HG03159 (cell line): ENCODE data around the gene ELMO1.

ENCODE experiments used
- ATAC-seq: cut with Tn5 transposase; IDR thresholded peaks from one replicate; pipeline ENCODE4 v1.9.1; 2021; ENCODE audit warnings: mild to moderate bottlenecking, moderate library complexity; ENCODE audit not compliant: unreplicated experiment

The ELMO1 gene

GRCh38 chr7:37231613-37232012 lies 217.1 kb downstream of the ELMO1 start:
- no peak for ATAC-seq

DNA sequence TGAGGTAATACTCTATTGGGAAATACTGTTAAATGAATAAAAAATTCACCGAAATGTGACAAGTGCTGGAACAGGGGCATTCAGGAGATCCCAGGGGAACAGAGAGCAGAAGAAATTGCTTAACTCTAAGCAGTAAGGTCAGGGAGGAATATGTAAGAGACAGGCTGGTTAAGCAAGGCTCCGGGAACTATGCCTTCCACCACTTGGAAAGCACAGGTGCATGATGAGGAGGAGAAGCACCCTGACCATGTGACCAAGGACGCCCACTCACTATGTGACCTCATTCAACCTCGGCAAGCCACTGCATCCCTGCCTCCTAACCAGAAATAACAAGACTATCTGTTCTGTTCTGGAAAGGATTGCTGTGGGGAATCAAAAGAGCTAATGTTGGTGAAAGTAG lies 218.4 kb downstream of the ELMO1 start:
- no peak for ATAC-seq

DNA sequence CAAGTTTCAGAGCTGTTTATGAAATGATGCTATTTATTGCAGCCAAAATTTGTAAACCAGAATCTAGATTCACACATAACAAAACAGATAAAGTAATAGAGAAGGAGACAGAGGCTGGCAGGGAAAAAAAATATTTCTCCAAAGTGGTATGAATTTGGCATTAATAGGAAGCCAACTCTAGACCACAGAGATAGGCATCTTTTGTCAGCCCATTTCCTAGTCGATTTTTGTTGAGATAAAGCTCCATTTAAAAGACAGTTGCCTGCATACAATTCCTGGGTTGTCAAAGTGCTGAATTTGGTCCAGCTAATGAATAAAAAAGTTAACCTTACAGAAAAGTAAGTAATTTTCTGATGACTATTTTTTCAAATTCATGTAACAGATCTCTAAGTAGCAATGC lies 219.3 kb downstream of the ELMO1 start:
- no peak for ATAC-seq

DNA sequence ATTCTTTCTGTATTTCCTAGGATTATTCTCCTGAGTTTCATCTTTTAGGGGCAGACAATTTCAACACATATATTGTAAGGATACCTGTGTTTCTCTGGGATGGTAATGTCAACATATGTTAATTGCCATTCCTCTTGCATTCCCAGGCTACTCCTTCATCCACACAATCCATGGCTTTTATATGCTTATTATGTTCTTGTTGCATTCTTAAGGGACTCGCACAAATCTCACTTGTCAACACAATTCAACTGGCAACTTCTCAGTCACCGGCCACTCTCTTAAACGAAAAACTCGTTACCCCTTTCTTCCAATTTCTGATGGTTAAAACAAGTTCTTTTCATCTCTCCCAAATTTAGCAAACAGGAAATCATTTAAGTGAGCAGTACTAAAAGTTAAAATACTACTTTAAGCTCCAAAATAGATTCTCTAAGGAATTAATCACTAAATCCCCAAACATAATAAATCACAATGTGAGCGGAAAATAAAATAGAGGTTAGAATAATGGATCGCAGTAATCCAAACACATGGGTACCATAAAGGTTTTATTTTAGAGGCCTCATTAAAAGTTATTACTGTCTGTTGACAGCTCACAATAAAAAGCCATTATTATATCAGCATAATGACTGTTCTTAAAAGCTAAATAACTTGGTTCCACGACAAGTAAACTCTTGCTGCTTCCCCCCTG lies 223.2 kb downstream of the ELMO1 start:
- no peak for ATAC-seq

DNA sequence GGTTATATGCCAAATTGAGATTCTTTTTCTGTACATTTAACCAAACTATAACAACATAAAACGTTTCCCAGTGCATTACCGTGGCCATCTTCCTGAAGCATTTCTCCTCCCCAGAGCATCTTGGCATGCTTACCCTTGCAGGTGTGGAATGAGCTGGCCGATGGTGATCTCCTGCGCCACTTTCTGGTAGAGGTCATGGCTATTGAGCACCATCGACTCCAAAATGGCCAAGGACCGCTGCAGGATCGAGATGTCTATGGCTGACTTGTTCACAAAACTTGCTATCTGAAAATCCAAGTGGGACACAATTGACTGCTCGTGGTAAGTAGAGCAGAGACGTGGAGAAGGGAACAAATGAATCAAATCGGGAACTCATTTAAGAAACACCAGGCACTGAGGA lies 223.9 kb downstream of the ELMO1 start:
- no peak for ATAC-seq

DNA sequence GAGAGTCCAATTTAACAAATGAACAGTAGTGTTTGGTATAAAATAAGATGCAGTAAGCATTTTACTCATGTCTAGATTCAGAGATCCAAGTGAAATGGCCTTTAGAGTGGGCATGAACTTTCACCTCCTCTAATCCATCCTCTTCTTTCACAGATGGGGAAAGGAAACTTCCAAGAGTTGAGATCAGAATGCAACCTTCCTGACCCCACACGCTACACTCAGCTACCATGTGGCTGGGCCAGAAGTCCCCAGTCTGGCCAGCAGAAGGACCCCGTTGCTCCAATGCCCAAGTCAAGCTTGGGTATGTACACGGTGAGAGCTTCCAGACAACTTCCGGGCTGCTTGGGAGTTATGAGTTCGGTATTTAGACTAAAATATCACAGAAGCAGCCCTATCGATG lies 228.0 kb downstream of the ELMO1 start:
- no peak for ATAC-seq

DNA sequence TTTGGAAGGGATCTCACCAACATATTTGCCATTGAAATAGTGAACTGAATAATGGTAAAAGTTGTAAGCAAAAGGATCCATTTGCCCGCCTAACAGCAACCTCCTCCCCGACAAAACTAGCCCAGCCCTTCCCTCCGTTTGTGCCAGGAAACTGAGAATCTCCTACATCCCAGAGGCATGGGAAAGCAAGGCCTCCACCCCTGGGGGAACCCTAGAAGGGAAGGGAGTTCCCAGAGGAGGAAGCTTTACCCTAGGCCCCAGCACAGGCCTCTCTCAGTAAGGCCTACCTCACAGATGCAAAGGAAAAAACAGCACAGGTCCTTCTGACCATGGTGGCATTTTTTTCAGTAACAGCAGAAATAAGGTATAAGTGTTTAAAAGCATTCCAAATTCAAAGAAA lies 229.7 kb downstream of the ELMO1 start:
- ATAC-seq = no peak

DNA sequence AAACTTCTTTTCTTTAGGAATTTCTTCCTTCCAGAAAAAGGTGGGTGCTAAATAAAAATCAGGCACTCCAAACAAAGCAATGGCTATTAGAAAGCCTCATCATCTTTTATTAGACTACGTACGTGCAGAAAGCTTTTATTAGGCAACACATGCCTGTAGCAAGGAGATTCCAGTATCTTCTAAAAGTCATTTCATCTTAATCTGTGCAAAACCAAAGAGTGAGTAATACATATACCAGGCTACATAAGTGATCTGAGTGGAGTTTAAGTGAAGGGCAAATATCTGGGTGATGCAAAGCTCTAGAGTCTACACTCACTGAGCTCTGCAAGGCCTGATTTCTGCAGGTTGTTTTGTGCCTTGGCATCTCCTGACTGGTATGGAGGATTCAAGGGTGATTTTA lies 231.7 kb downstream of the ELMO1 start:
- ATAC-seq = no peak

DNA sequence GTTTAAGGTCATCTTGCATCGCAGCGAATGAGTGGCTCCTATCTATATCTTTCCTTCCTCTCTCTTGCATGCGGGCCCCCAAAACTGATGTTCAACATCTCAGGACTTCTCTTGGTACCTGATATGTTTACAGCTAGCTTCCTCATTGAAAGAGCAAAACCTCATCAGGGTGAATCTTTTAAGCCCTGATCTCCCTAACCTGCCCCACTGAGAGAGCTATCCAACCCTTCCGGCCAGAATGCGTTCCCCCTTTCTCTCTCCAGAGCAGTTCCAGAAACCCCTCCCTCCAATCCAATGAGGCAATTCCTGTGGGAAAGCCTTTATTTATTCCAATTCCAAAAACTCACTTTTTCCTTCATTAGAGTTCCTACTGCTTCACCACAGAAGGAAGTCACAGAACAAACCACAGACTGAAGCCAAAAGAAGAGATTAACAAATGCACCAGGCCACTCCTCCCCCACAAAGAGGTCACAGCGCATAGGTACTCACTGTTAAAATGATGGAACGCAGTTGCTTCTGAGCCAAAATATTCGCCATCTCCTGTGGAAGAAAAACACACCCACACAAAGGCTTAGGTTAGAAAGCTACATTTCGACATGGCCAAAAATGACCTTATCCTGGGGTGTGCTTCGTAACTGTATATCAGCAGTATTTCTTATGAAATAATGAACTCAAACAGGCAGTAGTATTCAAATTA lies 232.4 kb downstream of the ELMO1 start:
- ATAC-seq = no peak

DNA sequence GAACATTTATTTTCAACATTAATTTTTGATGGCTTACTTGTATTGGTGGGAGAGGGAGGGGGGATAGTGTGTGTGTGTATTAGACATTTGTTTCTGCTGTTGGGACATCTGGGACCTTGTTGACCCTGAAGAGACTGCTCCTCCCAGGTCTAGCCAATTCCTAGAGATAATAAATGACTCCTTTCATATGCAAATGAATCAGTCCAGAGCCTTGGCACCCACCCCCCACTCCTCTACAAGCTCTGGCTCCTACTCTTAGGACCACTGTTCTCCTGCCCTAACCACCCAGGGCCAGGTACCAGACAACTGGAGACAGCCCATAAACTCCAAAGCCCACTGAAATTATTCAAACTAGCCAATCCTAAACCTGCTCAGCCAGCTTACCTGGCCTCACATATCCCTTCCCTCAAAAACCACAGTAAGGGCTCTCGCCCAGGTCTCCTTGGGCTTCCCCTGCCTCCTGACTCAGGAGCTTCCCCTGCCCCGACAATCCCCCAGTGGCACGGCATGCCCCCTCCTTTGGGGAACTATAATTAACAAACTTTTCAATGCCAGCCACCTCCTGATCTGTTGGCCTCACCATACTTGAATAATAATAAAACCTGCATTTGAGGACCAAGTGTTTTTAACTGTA lies 233.3 kb downstream of the ELMO1 start:
- no peak for ATAC-seq

GRCh38 chr7:37212556-37212955 lies 236.1 kb downstream of the ELMO1 start:
- ATAC-seq = no peak

DNA sequence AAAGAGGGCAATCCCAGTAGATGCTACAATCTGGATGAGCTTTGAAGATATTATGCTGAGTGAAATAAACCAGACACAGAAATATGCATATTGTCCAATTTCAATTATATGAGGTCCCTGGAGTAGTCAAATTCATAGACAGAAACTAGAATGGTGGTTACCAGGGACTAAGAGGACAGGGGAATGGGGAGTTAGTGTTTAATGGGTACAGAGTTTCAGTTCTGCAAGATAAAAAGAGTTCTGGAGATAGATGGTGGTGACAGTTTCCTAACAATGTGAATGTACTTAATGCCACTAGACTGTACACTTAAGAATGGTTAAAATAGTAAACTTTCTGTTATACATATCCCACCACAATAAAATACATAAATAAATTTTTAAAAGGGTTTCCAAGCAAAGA lies 236.6 kb downstream of the ELMO1 start:
- ATAC-seq = no peak

DNA sequence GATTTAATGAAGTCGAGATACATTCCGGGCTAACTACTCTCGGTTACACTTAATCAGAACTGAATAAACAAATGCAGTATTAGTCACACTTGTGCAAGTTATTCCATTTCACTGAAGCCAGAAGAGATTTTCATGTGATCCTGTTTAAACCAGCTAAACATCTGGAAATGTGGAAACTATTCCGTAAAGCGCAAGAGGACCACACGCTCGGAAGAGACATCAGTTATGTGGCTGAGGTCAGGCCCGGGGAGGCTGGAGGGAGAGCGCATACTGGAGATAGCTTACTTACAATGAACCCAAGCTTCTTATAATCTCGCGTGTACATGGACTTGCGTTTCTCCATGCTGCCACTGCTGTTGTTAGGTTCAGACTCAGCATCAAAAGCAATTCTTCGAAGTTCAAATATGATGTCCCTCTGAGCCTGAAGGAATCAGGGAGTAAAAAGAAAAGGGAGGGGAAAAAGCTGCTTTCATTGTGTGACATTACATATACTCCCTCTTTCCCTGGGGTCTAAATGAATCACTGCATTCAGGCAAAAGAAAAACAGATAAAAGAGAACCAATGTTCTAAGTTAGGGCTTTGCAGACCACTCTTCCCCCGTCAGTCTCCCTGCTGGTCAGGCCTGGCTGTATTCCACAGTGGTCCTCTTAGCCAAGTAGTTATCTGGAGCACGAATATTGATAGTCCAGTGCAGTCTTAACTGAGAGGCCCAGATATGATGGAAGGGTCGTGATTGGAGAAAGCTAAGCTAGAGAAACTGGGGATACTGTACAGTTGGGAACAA lies 237.4 kb downstream of the ELMO1 start:
- no peak for ATAC-seq

- no peak for ATAC-seq
Observed at GRCh38 chr7:37209195-37209594, 239.5 kb downstream of the ELMO1 start.

DNA sequence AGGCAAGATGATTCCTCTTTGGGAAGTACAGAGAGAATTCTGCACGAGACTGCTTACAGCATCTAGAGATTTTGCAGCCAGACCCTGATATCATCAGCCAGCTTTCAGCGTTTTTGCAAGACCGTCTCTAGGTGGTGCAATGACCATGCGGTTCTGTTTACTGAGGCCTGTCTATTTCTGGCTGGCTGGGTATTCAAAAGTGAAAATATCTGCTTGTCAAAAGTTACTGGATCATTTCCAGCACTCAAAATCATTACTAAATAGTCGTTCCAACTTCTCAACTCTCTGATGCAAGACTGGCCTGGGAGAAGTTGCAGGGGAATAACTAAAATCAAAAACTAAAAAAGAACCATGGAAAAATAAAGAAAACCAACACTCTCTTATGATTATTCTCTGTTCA lies 240.1 kb downstream of the ELMO1 start:
- ATAC-seq = peak; percentile 78

GRCh38 chr7:37206192-37206591 lies 242.5 kb downstream of the ELMO1 start:
- no peak for ATAC-seq

- no peak for ATAC-seq
Observed at GRCh38 chr7:37205451-37205850, 243.2 kb downstream of the ELMO1 start.

DNA sequence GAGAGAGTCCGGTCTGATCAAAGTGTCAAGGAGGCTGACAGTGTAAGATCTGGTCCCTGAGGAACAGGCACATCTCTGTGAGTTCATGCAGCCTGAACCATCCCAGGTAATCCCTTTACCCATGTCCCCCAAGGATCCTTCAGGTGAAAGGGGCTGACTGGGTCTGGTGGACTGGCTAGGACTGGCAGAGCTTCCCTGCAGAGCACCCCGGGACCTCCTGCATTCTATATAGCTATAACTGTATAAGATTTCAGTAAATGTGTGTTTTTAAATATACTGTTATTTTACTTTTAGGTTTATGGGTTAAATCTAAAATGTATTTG lies 246.8 kb downstream of the ELMO1 start:
- ATAC-seq = no peak

GRCh38 chr7:37201003-37201875 lies 247.4 kb downstream of the ELMO1 start:
- no peak for ATAC-seq

DNA sequence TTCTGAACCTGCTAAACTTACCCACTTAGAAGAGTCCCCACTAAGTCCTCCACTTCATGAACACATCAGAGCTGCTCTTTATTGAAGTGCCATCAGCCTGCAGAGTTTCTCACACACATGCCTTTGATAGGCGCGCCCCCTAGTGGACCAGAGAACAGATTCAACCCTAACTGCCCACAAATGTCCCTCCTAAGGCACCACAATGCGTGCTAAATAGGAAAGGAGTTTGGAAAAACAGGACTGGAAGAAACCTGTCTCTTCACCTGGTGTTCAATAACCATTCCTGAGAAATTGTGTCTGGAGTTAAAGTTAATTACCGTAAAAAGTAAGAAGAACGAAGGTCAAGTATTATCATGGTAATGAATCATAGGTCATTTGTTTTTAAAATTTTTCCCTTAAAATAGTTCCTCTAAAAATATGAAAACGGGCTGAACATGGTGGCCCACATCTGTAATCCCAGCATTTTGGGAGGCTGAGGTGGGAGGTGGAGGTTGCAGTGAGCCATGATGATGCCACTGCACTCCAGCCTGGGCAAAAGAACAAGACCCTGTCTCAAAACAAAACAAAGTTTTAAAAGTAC lies 249.7 kb downstream of the ELMO1 start:
- ATAC-seq = no peak
